CD4-positive, alpha-beta memory T cell (primary cell): Measurements from ENCODE around the gene SPATA17. TPM values are rescaled to one million over a fixed set of nuclear protein-coding genes. Genes with fewer than 3 reads are reported as not detected.

Experiments used
- CTCF ChIA-PET: fragments of 350-600 bp; sonication (Branson Sonifier 250); formaldehyde crosslinking; loops from one replicate; lab custom pipeline; 2021; ENCODE audit warnings: inconsistent platforms; ENCODE audit not compliant: partially characterized antibody; lab: Charles Lee
- POLR2A ChIA-PET: fragments of 350-600 bp; sonication (Branson Sonifier 250); formaldehyde crosslinking; loops from one replicate; lab custom pipeline; 2021; ENCODE audit not compliant: partially characterized antibody; lab: Charles Lee
- DNase-seq, 5 donors: peaks; one replicate each; pipeline versions ENCODE4 v3.0.0 to v3.0.0-alpha.2; 2020 to 2022; ENCODE audit warnings: mixed read lengths in 1 of 5
- H3K27ac ChIP-seq: one replicate; pipeline ENCODE4 v1.7.0; 2013; ENCODE audit warnings: low read depth, low read length
- H3K27me3 ChIP-seq: 2 replicates; pipeline ENCODE4 v1.7.0; 2013; ENCODE audit warnings: mild to moderate bottlenecking, low read length, moderate library complexity; ENCODE audit not compliant: insufficient read depth
- H3K36me3 ChIP-seq: 2 replicates; pipeline ENCODE4 v1.7.0; 2013; ENCODE audit warnings: mild to moderate bottlenecking, low read length, moderate library complexity; ENCODE audit not compliant: insufficient read depth
- H3K4me1 ChIP-seq: 2 replicates; pipeline ENCODE4 v1.7.0; 2013; ENCODE audit warnings: mild to moderate bottlenecking, low read length, moderate library complexity; ENCODE audit not compliant: insufficient read depth
- H3K4me3 ChIP-seq, 2 donors: one replicate each; pipeline ENCODE4 v1.7.0; 2013; ENCODE audit warnings: low read length in 2 of 2, mild to moderate bottlenecking in 1 of 2
- H3K9me3 ChIP-seq, 2 donors: one replicate each; pipeline ENCODE4 v1.7.0; 2013; ENCODE audit warnings: low read length in 2 of 2, control low read depth in 1 of 2; ENCODE audit not compliant: control insufficient read depth in 1 of 2
- H3K27ac Mint-ChIP-seq, 7 donors: one replicate each; pipeline ENCODE4 v1.8.0; 2020 to 2021; ENCODE audit warnings: mixed read lengths in 7 of 7, mild to moderate bottlenecking in 6 of 7, inconsistent platforms in 3 of 7, moderate library complexity in 3 of 7
- H3K27me3 Mint-ChIP-seq, 2 donors: one replicate each; pipeline ENCODE4 v1.8.0; 2020 to 2021; ENCODE audit warnings: mixed read lengths in 2 of 2
- H3K36me3 Mint-ChIP-seq, 2 donors: one replicate each; pipeline ENCODE4 v1.8.0; 2020 to 2021; ENCODE audit warnings: mixed read lengths in 2 of 2, inconsistent platforms in 1 of 2, mild to moderate bottlenecking in 1 of 2
- H3K4me1 Mint-ChIP-seq, 4 donors: one replicate each; pipeline ENCODE4 v1.8.0; 2020 to 2021; ENCODE audit warnings: mixed read lengths in 4 of 4, mild to moderate bottlenecking in 1 of 4
- H3K4me3 Mint-ChIP-seq, 8 donors: one replicate each; pipeline ENCODE4 v1.8.0; 2020 to 2021; ENCODE audit warnings: mixed read lengths in 8 of 8, mild to moderate bottlenecking in 7 of 8, moderate library complexity in 6 of 8, inconsistent platforms in 3 of 8
- H3K9me3 Mint-ChIP-seq, 8 donors: one replicate each; pipeline ENCODE4 v1.8.0; 2020 to 2021; ENCODE audit warnings: mixed read lengths in 8 of 8, mild to moderate bottlenecking in 5 of 8, inconsistent platforms in 3 of 8, moderate library complexity in 1 of 8
- intact Hi-C: fragments of 100-400 bp; cut with micrococcal nuclease; formaldehyde crosslinking; loops from one replicate; pipeline ENCODE4 v1.15.1; 2023
- polyA plus RNA-seq, 2 donors: library from polyadenylated mRNA; unstranded; fragments of 300-500 nt; fragmentation: Illumina TruSeq; gene quantifications; one replicate each; pipeline ENCODE4 v1.2.3, GENCODE V29; 2021
- total RNA-seq, 2 experiments: library from RNA; stranded (reverse); gene quantifications; one replicate each; pipeline ENCODE4 v1.2.3, GENCODE V29; 2021

Gene SPATA17
- total and polyA plus RNA-seq, 4 experiments from 2014 or later = not detected

GRCh38 chr1:217839161-217839560 lies 208.0 kb downstream of the SPATA17 start:
- Histone ChIP-seq H3K36me3 (no peaks in the 10 kb centered on the region), H3K4me3 (no peak overlapping the region), H3K4me1 (no peaks in the 10 kb centered on the region), H3K9me3 (no peaks in the 10 kb centered on the region), H3K27me3 (no peaks in the 10 kb centered on the region), H3K27ac (no peak overlapping the region)
- ChIA-PET POLR2A (no interaction called here), CTCF (no interaction called here)
- DNase-seq = no peak
- Mint-ChIP-seq H3K4me1 (no peaks in the 10 kb centered on the region), H3K4me3 (no peak overlapping the region), H3K36me3 (no peaks in the 10 kb centered on the region), H3K27me3 (no peaks in the 10 kb centered on the region), H3K27ac (no peak overlapping the region), H3K9me3 (no peaks in the 10 kb centered on the region)
- intact Hi-C loops = no loop called here

- Histone ChIP-seq H3K27me3 (no peaks in the 10 kb centered on the region), H3K9me3 (no peaks in the 10 kb centered on the region), H3K27ac (no peak overlapping the region), H3K36me3 (no peaks in the 10 kb centered on the region), H3K4me1 (no peaks in the 10 kb centered on the region), H3K4me3 (no peak overlapping the region)
- no peak for DNase-seq
- no peaks in the 10 kb centered on the region for H3K27me3 Mint-ChIP-seq
- no peaks in the 10 kb centered on the region for H3K36me3 Mint-ChIP-seq
- intact Hi-C loops = no loop called here
- no peak overlapping the region for H3K4me3 Mint-ChIP-seq
- ChIA-PET POLR2A (no interaction called here), CTCF (no interaction called here)
- no peak overlapping the region for H3K27ac Mint-ChIP-seq
- no peaks in the 10 kb centered on the region for H3K9me3 Mint-ChIP-seq
- H3K4me1 Mint-ChIP-seq = no peaks in the 10 kb centered on the region
Observed at GRCh38 chr1:217846733-217847132, 215.6 kb downstream of the SPATA17 start.

DNA sequence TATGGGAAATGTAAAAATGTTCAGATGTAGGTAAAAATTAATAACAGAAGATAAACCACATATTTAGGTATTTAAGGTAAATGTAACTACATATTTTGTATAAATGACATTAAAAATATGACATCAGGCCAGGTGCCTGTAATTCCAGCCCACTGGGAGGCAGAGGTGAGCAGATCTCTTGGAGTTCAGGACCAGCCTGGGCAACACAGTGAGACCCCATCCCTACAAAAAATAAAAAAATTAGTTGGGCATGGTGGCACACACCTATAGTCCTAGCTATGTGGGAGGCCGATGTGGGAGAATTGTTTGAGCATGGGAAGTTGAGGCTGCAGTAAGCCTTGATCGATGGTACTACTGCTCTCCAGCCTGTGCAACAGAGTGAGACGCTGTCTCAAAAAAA lies 216.5 kb downstream of the SPATA17 start:
- H3K36me3 ChIP-seq = no peaks in the 10 kb centered on the region
- no peaks in the 10 kb centered on the region for H3K27me3 Mint-ChIP-seq
- ChIA-PET POLR2A (no interaction called here), CTCF (no interaction called here)
- H3K4me3 Mint-ChIP-seq = no peak overlapping the region
- no peaks in the 10 kb centered on the region for H3K4me1 ChIP-seq
- intact Hi-C loops = no loop called here
- H3K27me3 ChIP-seq = no peaks in the 10 kb centered on the region
- H3K27ac ChIP-seq = no peak overlapping the region
- DNase-seq = no peak
- no peaks in the 10 kb centered on the region for H3K36me3 Mint-ChIP-seq
- H3K9me3 ChIP-seq = no peaks in the 10 kb centered on the region
- H3K4me1 Mint-ChIP-seq = no peaks in the 10 kb centered on the region
- H3K9me3 Mint-ChIP-seq = no peaks in the 10 kb centered on the region
- no peak overlapping the region for H3K27ac Mint-ChIP-seq
- no peak overlapping the region for H3K4me3 ChIP-seq

GRCh38 chr1:217856342-217857034 lies 225.3 kb downstream of the SPATA17 start:
- Histone ChIP-seq H3K27me3 (no peaks in the 10 kb centered on the region), H3K9me3 (no peaks in the 10 kb centered on the region), H3K4me3 (no peak overlapping the region), H3K27ac (no peak overlapping the region), H3K36me3 (no peaks in the 10 kb centered on the region), H3K4me1 (no peaks in the 10 kb centered on the region)
- CTCF ChIA-PET = no interaction called here
- Mint-ChIP-seq H3K4me3 (no peak overlapping the region), H3K27ac (no peak overlapping the region), H3K36me3 (no peaks in the 10 kb centered on the region), H3K9me3 (peaks cover 0 to 14% (median 5%) of the 10 kb centered on the region in 8 donors), H3K4me1 (no peaks in the 10 kb centered on the region), H3K27me3 (no peaks in the 10 kb centered on the region)
- POLR2A ChIA-PET = no interaction called here
- DNase-seq = no peak
- intact Hi-C loops = no loop called here

GRCh38 chr1:217857061-217857460 lies 225.9 kb downstream of the SPATA17 start:
- Mint-ChIP-seq H3K27me3 (no peaks in the 10 kb centered on the region), H3K9me3 (peaks cover 0 to 14% (median 5%) of the 10 kb centered on the region in 8 donors), H3K4me3 (no peak overlapping the region), H3K27ac (no peak overlapping the region), H3K4me1 (no peaks in the 10 kb centered on the region), H3K36me3 (no peaks in the 10 kb centered on the region)
- ChIA-PET CTCF (no interaction called here), POLR2A (no interaction called here)
- DNase-seq = no peak
- no peaks in the 10 kb centered on the region for H3K9me3 ChIP-seq
- intact Hi-C loops = no loop called here
- H3K36me3 ChIP-seq = no peaks in the 10 kb centered on the region
- H3K27ac ChIP-seq = no peak overlapping the region
- H3K4me3 ChIP-seq = no peak overlapping the region
- H3K4me1 ChIP-seq = no peaks in the 10 kb centered on the region
- no peaks in the 10 kb centered on the region for H3K27me3 ChIP-seq

- no peaks in the 10 kb centered on the region for H3K4me1 Mint-ChIP-seq
- intact Hi-C loops = no loop called here
- H3K9me3 Mint-ChIP-seq = peaks cover 0 to 14% (median 3%) of the 10 kb centered on the region in 8 donors
- H3K27ac Mint-ChIP-seq = no peak overlapping the region
- no peak overlapping the region for H3K4me3 ChIP-seq
- H3K27me3 Mint-ChIP-seq = no peaks in the 10 kb centered on the region
- H3K36me3 Mint-ChIP-seq = no peaks in the 10 kb centered on the region
- H3K27ac ChIP-seq = no peak overlapping the region
- DNase-seq = no peak
- ChIA-PET CTCF (no interaction called here), POLR2A (no interaction called here)
- H3K36me3 ChIP-seq = no peaks in the 10 kb centered on the region
- no peaks in the 10 kb centered on the region for H3K27me3 ChIP-seq
- H3K4me1 ChIP-seq = no peaks in the 10 kb centered on the region
- no peak overlapping the region for H3K4me3 Mint-ChIP-seq
- H3K9me3 ChIP-seq = no peaks in the 10 kb centered on the region
Observed at GRCh38 chr1:217861658-217862057, 230.5 kb downstream of the SPATA17 start.

GRCh38 chr1:217867446-217867995 lies 236.4 kb downstream of the SPATA17 start:
- Histone ChIP-seq H3K4me3 (no peak overlapping the region), H3K9me3 (no peaks in the 10 kb centered on the region), H3K4me1 (no peaks in the 10 kb centered on the region), H3K27me3 (no peaks in the 10 kb centered on the region), H3K36me3 (no peaks in the 10 kb centered on the region), H3K27ac (no peak overlapping the region)
- H3K36me3 Mint-ChIP-seq = no peaks in the 10 kb centered on the region
- H3K27ac Mint-ChIP-seq = no peak overlapping the region
- ChIA-PET POLR2A (no interaction called here), CTCF (no interaction called here)
- intact Hi-C loops = no loop called here
- peaks cover 0 to 5% (median 0%) of the 10 kb centered on the region in 8 donors for H3K9me3 Mint-ChIP-seq
- DNase-seq = no peak
- no peaks in the 10 kb centered on the region for H3K4me1 Mint-ChIP-seq
- H3K4me3 Mint-ChIP-seq = no peak overlapping the region
- no peaks in the 10 kb centered on the region for H3K27me3 Mint-ChIP-seq
